NCI-H2107 treated with DMSO at 0.1 percent for 48 hours (cell line): ENCODE results near the gene CD163L1.
"Not testable (repeated sequence)": the region's sequence is repeated elsewhere in the genome, so short reads cannot be mapped to it uniquely, and the experiment has no call there.

Source experiments
- DNase-seq: peaks from one replicate; lab custom pipeline; 2025; ENCODE audit not compliant: unreplicated experiment; lab: John Stamatoyannopoulos, UW

Gene CD163L1

GRCh38 chr12:7444076-7444475 is at the start of gene CD163L1:
Gene CD163L1, minus strand, starts transcription at chr12:7444153. Its CDS starts 26 bp downstream, at chr12:7444127.
- DNase-seq: no peak

GRCh38 chr12:7493006-7493405 is 49.1 kb upstream of the CD163L1 start:
- DNase-seq: no peak

GRCh38 chr12:7486512-7486911 is 42.6 kb upstream of the CD163L1 start:
- DNase-seq: no peak

- no peak for DNase-seq
Observed at GRCh38 chr12:7485095-7485494, 41.1 kb upstream of the CD163L1 start.

- no peak for DNase-seq
Observed at GRCh38 chr12:7483343-7483742, 39.4 kb upstream of the CD163L1 start.

- no peak for DNase-seq
Observed at GRCh38 chr12:7479771-7480170, 35.8 kb upstream of the CD163L1 start.

- DNase-seq: no peak
Observed at GRCh38 chr12:7472060-7472459, 28.1 kb upstream of the CD163L1 start.

GRCh38 chr12:7460375-7461259 is 16.7 kb upstream of the CD163L1 start:
- no peak for DNase-seq

- DNase-seq: no peak
Observed at GRCh38 chr12:7459973-7460372, 16.0 kb upstream of the CD163L1 start.

GRCh38 chr12:7451756-7452155 is 7.8 kb upstream of the CD163L1 start:
- DNase-seq: no peak

GRCh38 chr12:7450667-7451066 is 6.7 kb upstream of the CD163L1 start:
- DNase-seq: no peak

- DNase-seq: no peak
Observed at GRCh38 chr12:7448099-7448498, 4.1 kb upstream of the CD163L1 start.

- DNase-seq: no peak
Observed at GRCh38 chr12:7444537-7444936, 584 bp upstream of the CD163L1 start.

- DNase-seq: no peak
Observed at GRCh38 chr12:7441216-7441615, 2.7 kb downstream of the CD163L1 start.

GRCh38 chr12:7439579-7440505 is 4.1 kb downstream of the CD163L1 start:
- no peak for DNase-seq

- not testable (repeated sequence) for DNase-seq
Observed at GRCh38 chr12:7438291-7438995, 5.5 kb downstream of the CD163L1 start.

- not testable (repeated sequence) for DNase-seq
Observed at GRCh38 chr12:7437494-7437893, 6.5 kb downstream of the CD163L1 start.

- DNase-seq: no peak
Observed at GRCh38 chr12:7434670-7435069, 9.3 kb downstream of the CD163L1 start.

GRCh38 chr12:7433276-7433822 is 10.6 kb downstream of the CD163L1 start:
- no peak for DNase-seq

GRCh38 chr12:7431993-7432685 is 11.8 kb downstream of the CD163L1 start:
- DNase-seq: no peak
